Erythroblast (primary cell): Measurements from ENCODE around the gene UBE2K.

Experiments
- GATA1 ChIP-seq: IDR thresholded peaks from 2 replicates; pipeline ENCODE4 v1.6.1; 2011; ENCODE audit warnings: low read depth, mild to moderate bottlenecking, control low read depth, low read length, moderate library complexity
- POLR2A ChIP-seq: IDR thresholded peaks from 2 replicates; pipeline ENCODE4 v1.6.1; 2011; ENCODE audit warnings: mild to moderate bottlenecking, low read length

GRCh38 chr4:39786838-39787237 is 88.9 kb downstream of the UBE2K start:
- no peak for TF ChIP-seq POLR2A
- no peak for TF ChIP-seq GATA1
